ENCODE measurements around the gene MYOCOS. TPM values are rescaled to one million over a fixed set of nuclear protein-coding genes. Genes with fewer than 3 reads are reported as not detected.

The MYOCOS gene, protein sequence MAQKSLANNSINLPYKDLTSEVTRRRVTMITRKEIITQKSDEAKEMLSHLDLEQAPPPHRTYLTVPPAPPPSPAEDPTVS
- not detected in 2 replicates for total RNA-seq (ENCODE audit: low replicate concordance)
- long read RNA-seq, partial matches to known transcripts: 0 of 1 reads
- long read RNA-seq, other reads (novel, unspliced or antisense): 1 of 1 reads

DNA sequence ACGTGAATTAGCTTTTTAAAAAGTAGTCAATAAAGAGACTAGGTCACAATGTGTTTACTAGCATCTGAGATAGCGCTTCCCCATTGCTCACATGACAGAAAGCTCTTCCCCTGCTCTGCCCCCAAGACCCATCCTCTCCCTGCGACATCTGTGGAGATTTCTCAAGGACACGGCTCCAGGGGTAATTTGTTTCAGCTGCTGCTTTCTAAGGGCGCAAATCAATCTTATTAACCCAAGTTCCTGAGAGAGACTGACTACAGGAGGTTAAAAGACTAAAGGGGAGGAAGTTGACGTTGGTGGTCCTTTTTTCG, at the start of gene MYOCOS:
TSS of gene MYOCOS (plus strand) at position 92 of the 311 bp plus-strand sequence. CDS start 1,641 bp downstream, outside the sequence.
- H3K27me3 Mint-ChIP-seq: no peaks in the 10 kb centered on the region
- H3K27ac Mint-ChIP-seq: no peak within 1 kb of the TSS
- H3K9me3 Mint-ChIP-seq: no peaks in the 10 kb centered on the region
- TF ChIP-seq, protein P1, sequence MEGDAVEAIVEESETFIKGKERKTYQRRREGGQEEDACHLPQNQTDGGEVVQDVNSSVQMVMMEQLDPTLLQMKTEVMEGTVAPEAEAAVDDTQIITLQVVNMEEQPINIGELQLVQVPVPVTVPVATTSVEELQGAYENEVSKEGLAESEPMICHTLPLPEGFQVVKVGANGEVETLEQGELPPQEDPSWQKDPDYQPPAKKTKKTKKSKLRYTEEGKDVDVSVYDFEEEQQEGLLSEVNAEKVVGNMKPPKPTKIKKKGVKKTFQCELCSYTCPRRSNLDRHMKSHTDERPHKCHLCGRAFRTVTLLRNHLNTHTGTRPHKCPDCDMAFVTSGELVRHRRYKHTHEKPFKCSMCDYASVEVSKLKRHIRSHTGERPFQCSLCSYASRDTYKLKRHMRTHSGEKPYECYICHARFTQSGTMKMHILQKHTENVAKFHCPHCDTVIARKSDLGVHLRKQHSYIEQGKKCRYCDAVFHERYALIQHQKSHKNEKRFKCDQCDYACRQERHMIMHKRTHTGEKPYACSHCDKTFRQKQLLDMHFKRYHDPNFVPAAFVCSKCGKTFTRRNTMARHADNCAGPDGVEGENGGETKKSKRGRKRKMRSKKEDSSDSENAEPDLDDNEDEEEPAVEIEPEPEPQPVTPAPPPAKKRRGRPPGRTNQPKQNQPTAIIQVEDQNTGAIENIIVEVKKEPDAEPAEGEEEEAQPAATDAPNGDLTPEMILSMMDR (conservative IDR thresholded peaks at IDR 0.05): no peak
- peaks cover 6% of the 10 kb centered on the region for H3K4me1 Mint-ChIP-seq (ENCODE audit: unreplicated experiment)
- DNase-seq (ENCODE audit: extremely low spot score, unreplicated experiment): no peak
- H3K36me3 Mint-ChIP-seq: no peaks in the 10 kb centered on the region
- no peak within 1 kb of the TSS for H3K4me3 Mint-ChIP-seq

DNA sequence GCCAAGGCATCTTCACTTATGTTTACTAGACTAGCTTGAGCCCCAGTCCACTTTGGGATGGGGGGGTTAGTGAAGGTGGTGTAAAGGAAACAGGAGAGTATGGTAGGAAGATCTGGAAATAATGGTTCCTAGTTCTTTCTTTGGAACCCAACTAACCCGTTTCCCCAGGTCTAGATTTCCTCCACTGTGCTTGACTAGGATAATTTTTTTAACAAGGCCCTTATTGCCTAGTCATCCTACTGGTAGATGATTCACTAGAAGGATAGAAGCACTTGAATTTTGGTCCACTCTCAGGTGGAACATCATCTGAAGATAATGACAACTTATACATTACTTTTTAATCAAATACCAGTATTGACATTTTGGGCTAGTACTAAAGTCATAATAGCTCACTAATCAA, 45.9 kb upstream of the MYOCOS start:
- Mint-ChIP-seq H3K9me3 (no peaks in the 10 kb centered on the region), H3K4me3 (no peak overlapping the region), H3K4me1 (ENCODE audit: unreplicated experiment) (no peaks in the 10 kb centered on the region), H3K36me3 (peaks cover 48% of the 10 kb centered on the region), H3K27me3 (no peaks in the 10 kb centered on the region), H3K27ac (peak overlapping the region; percentile 20)
- TF ChIP-seq, protein P1 (conservative IDR thresholded peaks at IDR 0.05): no peak
- no peak for DNase-seq (ENCODE audit: extremely low spot score, unreplicated experiment)

DNA sequence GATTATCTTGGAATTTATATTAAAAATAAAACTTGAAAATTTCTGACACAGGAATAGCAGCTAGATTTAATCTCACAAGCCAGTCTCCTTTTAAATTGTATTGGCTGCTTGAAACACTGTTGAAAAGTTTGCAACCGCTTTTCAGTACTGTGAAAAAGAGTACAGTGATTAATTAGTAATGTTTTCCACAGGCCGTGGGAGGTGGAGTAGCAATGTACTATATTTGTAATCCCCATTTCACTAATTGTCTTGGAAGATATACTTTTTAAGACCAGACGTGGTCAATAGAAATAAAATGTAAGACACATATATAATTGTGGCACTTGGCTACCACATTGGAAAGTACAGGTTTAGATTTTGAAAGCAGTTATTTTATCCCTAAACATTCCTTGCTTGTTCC, 40.8 kb upstream of the MYOCOS start:
- no peak for DNase-seq (ENCODE audit: extremely low spot score, unreplicated experiment)

DNA sequence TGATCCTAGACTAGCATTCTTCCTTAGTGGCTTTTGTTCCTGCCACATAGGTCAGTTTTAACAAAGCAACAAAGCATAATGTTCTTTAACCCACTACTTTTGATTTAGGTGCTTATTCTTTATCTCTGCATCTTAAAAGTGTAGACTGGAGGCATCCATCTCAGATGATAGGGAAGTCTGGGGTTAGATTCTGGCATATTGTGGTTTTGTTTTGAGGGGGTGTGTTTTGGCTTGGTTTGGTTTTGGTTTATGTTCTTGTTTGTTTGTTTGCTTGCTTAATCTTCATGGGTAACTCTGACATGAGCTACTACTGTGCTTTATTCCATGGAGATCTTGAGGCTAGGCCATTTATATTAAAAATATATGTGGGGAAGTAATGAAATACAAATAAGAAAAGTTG, 40.3 kb upstream of the MYOCOS start:
- Mint-ChIP-seq H3K9me3 (no peaks in the 10 kb centered on the region), H3K27ac (no peak overlapping the region), H3K4me3 (no peak overlapping the region), H3K4me1 (ENCODE audit: unreplicated experiment) (no peaks in the 10 kb centered on the region), H3K27me3 (no peaks in the 10 kb centered on the region), H3K36me3 (peaks cover 40% of the 10 kb centered on the region)
- no peak for DNase-seq (ENCODE audit: extremely low spot score, unreplicated experiment)
- TF ChIP-seq, protein P1 (conservative IDR thresholded peaks at IDR 0.05): no peak

More for the DNA sequence above, 40.8 kb upstream of the MYOCOS start:
- Mint-ChIP-seq H3K27ac (no peak overlapping the region), H3K36me3 (peaks cover 42% of the 10 kb centered on the region), H3K4me3 (no peak overlapping the region), H3K27me3 (no peaks in the 10 kb centered on the region), H3K9me3 (no peaks in the 10 kb centered on the region), H3K4me1 (ENCODE audit: unreplicated experiment) (no peaks in the 10 kb centered on the region)
- TF ChIP-seq, protein P1 (conservative IDR thresholded peaks at IDR 0.05): no peak

DNA sequence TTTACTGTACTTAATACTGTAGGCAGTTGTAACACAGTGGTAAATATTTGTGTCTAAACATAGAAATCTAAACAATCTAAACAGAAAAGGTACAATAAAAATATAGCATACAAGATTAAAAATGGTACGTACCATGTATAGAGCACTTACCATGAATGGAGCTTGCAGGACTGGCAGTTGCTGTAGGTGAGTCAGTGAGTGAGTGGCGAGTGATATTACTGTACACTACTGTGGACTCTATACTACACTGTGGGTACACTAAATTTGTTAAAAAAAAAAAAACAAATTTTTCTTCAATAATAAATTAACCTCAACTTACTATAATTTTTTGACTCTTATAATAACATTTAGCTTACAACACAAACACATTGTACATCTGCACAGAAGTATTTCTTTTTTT, 39.5 kb upstream of the MYOCOS start:
- H3K4me1 Mint-ChIP-seq (ENCODE audit: unreplicated experiment): no peaks in the 10 kb centered on the region
- DNase-seq (ENCODE audit: extremely low spot score, unreplicated experiment): no peak
- no peaks in the 10 kb centered on the region for H3K9me3 Mint-ChIP-seq
- TF ChIP-seq, protein P1 (conservative IDR thresholded peaks at IDR 0.05): no peak
- H3K27ac Mint-ChIP-seq: no peak overlapping the region
- H3K27me3 Mint-ChIP-seq: no peaks in the 10 kb centered on the region
- peaks cover 40% of the 10 kb centered on the region for H3K36me3 Mint-ChIP-seq
- no peak overlapping the region for H3K4me3 Mint-ChIP-seq
